B cell (primary cell): Measurements from ENCODE around the gene PYGM.

Experiments
- CTCF ChIP-seq: fragments of 200-600 bp; IDR thresholded peaks from one replicate; pipeline ENCODE4 v1.8.0; 2022; ENCODE audit warnings: antibody characterized with exemption, mild to moderate bottlenecking
- EZH2 ChIP-seq: IDR thresholded peaks from 2 replicates; pipeline ENCODE4 v1.6.1; 2012; ENCODE audit warnings: borderline replicate concordance, low read depth, mild to moderate bottlenecking, moderate library complexity, low read length; ENCODE audit not compliant: insufficient read depth, poor library complexity, severe bottlenecking

GRCh38 chr11:64771861-64772260 lies 12.1 kb upstream of the PYGM start:
- TF ChIP-seq CTCF (no peak), EZH2 (no peak)
